PC-9 (cell line): Measurements from ENCODE around the gene PSORS1C1. TPM values are rescaled to one million over a fixed set of nuclear protein-coding genes. Genes with fewer than 3 reads are reported as not detected.

Experiments used
- BruUV-seq: library from RNA; stranded (reverse); fragments of 400-500 nt; replicated peaks from 2 replicates; lab custom pipeline; 2021; lab: Mats Ljungman, UMichigan
- CTCF ChIA-PET: fragments of 300-600 bp; sonication (Branson Sonifier 250); formaldehyde crosslinking; loops from one replicate; lab custom pipeline; 2022; ENCODE audit warnings: antibody characterized with exemption; lab: Charles Lee
- POLR2A ChIA-PET: fragments of 300-600 bp; sonication (Branson Sonifier 250); formaldehyde crosslinking; loops from one replicate; lab custom pipeline; 2022; ENCODE audit warnings: antibody characterized with exemption; ENCODE audit not compliant: unreplicated experiment; lab: Charles Lee
- DNase-seq, 2 experiments: peaks; one replicate each; pipeline versions ENCODE4 v3.0.0 to v3.0.0-alpha.2; 2015 to 2022; ENCODE audit warnings: mixed read lengths in 1 of 2
- H2AFZ ChIP-seq: fragments of 200-600 bp; sonication (generic); 2 replicates; pipeline ENCODE4 v1.8.1; 2017; ENCODE audit warnings: antibody characterized with exemption
- H3F3A ChIP-seq: fragments of 200-600 bp; sonication (generic); 2 replicates; pipeline ENCODE4 v1.8.1; 2017; ENCODE audit warnings: antibody characterized with exemption, mild to moderate bottlenecking, low read depth; ENCODE audit not compliant: insufficient read depth
- H3K27ac ChIP-seq: fragments of 200-600 bp; sonication (generic); 2 replicates; pipeline ENCODE4 v1.6.1; 2016; ENCODE audit warnings: mixed run types
- H3K27me3 ChIP-seq: fragments of 200-600 bp; sonication (generic); 2 replicates; pipeline ENCODE4 v1.6.1; 2016; ENCODE audit warnings: low read depth, mixed run types; ENCODE audit not compliant: insufficient read depth
- H3K36me3 ChIP-seq: fragments of 200-600 bp; sonication (generic); 2 replicates; pipeline ENCODE4 v1.6.1; 2016; ENCODE audit warnings: low read depth, mixed run types
- H3K4me1 ChIP-seq: fragments of 200-600 bp; sonication (generic); replicated peaks from 2 replicates; pipeline ENCODE4 v1.6.1; 2016; ENCODE audit warnings: mixed run types; ENCODE audit not compliant: insufficient read depth
- H3K4me2 ChIP-seq: fragments of 200-600 bp; sonication (generic); 2 replicates; pipeline ENCODE4 v1.6.1; 2017; ENCODE audit warnings: mixed run types
- H3K4me3 ChIP-seq: fragments of 200-600 bp; sonication (generic); 2 replicates; pipeline ENCODE4 v1.6.1; 2016; ENCODE audit warnings: mixed run types
- H3K79me2 ChIP-seq: fragments of 200-600 bp; sonication (generic); 2 replicates; pipeline ENCODE4 v1.6.1; 2017; ENCODE audit warnings: low read depth, mixed run types
- H3K9me2 ChIP-seq: fragments of 200-600 bp; sonication (generic); 2 replicates; pipeline ENCODE4 v1.8.1; 2017; ENCODE audit warnings: mild to moderate bottlenecking; ENCODE audit not compliant: insufficient read depth
- H3K9me3 ChIP-seq: fragments of 200-600 bp; sonication (generic); 2 replicates; pipeline ENCODE4 v1.8.1; 2016; ENCODE audit warnings: low read depth; ENCODE audit not compliant: insufficient read depth
- H4K20me1 ChIP-seq: fragments of 200-600 bp; sonication (generic); 2 replicates; pipeline ENCODE4 v1.8.1; 2017; ENCODE audit not compliant: insufficient read depth
- EZH2 ChIP-seq: fragments of 200-600 bp; sonication (generic); IDR thresholded peaks from 2 replicates; pipeline ENCODE4 v1.8.0; 2017; ENCODE audit warnings: antibody characterized with exemption, low read depth
- intact Hi-C: fragments of 100-400 bp; cut with micrococcal nuclease; formaldehyde crosslinking; loops from one replicate; pipeline ENCODE4 v1.10.0; 2022; ENCODE audit not compliant: unreplicated experiment
- total RNA-seq: library from RNA; stranded (reverse); gene quantifications from 2 replicates; pipeline ENCODE4 v1.2.3, GENCODE V29; 2021
- TF ChIP-seq, protein P1 (sequence below): fragments of 200-600 bp; sonication (generic); conservative IDR thresholded peaks from 2 replicates; pipeline ENCODE4 v1.6.1; 2017; ENCODE audit warnings: mixed run types, antibody characterized with exemption, mild to moderate bottlenecking, moderate library complexity

Gene PSORS1C1
- total RNA-seq, 1 experiment from 2014 or later: 29.2 TPM

DNA sequence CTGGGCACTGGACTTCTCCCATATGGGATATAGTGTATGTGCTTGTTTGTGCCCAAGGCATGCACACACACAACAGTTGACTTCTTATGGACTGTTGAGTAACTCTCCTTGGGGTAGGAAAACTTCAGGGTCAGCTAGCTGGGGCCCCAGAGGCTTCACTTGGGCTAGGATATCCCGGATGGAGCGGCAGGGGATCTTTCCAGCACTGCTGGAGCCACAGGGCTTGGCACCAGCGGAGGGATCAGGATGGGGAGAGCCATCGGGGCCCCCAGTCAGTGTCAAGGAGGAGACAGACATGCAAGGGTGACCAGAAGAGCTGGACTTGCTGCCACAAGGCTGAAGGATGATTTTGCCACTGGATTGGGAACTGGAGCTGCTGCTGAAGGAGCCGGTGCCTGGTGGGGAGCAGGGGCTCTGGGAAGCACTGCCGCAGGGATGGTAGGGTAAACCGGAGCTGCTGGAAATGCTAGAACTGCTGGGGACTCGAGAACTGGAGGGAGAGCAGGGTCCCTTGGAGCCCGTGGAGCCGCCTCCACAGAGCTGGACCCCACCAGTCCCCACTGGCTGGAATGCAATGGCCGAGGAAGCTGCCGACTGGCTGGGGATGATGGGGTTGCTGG lies 1.5 kb downstream of the PSORS1C1 start:
- intact Hi-C loops: no loop called here
- Histone ChIP-seq H4K20me1 (no peaks in the 10 kb centered on the region), H3K79me2 (peaks cover 13% of the 10 kb centered on the region), H3K4me1 (peaks cover 43% of the 10 kb centered on the region), H3K27ac (peak overlapping the region; percentile 95), H3F3A (peaks cover 11% of the 10 kb centered on the region), H3K9me2 (no peaks in the 10 kb centered on the region), H3K4me2 (peak overlapping the region; percentile 86), H3K4me3 (peak overlapping the region; percentile 58; the same call in 1 of the 2 replicates), H3K36me3 (no peaks in the 10 kb centered on the region), H3K27me3 (no peaks in the 10 kb centered on the region), H3K9me3 (no peaks in the 10 kb centered on the region), H2AFZ (no peak overlapping the region)
- TF ChIP-seq EZH2: no peak
- TF ChIP-seq, protein P1, sequence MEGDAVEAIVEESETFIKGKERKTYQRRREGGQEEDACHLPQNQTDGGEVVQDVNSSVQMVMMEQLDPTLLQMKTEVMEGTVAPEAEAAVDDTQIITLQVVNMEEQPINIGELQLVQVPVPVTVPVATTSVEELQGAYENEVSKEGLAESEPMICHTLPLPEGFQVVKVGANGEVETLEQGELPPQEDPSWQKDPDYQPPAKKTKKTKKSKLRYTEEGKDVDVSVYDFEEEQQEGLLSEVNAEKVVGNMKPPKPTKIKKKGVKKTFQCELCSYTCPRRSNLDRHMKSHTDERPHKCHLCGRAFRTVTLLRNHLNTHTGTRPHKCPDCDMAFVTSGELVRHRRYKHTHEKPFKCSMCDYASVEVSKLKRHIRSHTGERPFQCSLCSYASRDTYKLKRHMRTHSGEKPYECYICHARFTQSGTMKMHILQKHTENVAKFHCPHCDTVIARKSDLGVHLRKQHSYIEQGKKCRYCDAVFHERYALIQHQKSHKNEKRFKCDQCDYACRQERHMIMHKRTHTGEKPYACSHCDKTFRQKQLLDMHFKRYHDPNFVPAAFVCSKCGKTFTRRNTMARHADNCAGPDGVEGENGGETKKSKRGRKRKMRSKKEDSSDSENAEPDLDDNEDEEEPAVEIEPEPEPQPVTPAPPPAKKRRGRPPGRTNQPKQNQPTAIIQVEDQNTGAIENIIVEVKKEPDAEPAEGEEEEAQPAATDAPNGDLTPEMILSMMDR: no peak
- TSS peak; percentile 26 for BruUV-seq
- CTCF ChIA-PET: interaction anchor here (0.6 to 3.3 kb wide), 7 partner anchors 10 to 385 kb away, joined by 3 to 45 read pairs (median 4); no protein-coding TSS in a partner anchor
- no peak for DNase-seq
- POLR2A ChIA-PET: interaction anchor here (0.6 to 0.7 kb wide), 3 partner anchors 15 to 73 kb away, joined by 3 to 4 read pairs (median 4); no protein-coding TSS in a partner anchor

DNA sequence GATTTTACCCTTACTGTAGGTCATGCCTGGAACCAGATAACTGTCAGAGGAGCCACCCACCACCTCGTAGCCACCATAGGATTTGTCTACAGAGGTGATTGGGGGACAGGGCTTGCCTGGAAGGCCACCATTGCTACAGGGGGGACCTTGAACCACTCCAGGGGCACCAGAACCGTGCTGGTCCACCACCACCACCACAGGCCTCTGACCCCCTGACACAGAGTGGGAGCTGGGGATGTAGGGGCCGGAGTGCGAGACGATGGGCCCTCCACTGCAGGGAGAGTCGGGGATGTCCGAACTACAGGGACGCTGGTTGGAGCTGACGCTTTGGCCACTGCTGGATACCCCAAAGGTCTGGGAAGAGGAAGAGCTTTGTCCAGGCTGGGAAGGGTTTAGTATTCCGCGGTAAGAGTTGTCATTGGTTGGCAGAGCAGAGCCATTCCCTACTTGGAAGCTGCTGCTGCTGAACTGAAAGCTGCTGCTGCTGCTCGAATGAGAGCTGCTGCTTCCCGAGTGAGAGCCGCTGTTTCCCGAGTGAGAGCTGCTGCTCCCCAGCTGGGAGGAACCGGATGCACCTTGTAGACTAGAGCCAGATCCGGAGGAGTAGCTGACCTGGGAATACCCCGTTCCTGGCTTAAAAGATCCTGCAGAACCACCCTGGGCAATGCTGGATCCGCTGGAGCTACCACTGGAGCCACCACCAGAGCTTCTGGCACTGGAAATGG lies 2.2 kb downstream of the PSORS1C1 start:
- POLR2A ChIA-PET: no interaction called here
- CTCF ChIA-PET: interaction anchor here (1.3 to 3.3 kb wide), 2 partner anchors 15 to 38 kb away, joined by 3 to 20 read pairs; no protein-coding TSS in a partner anchor
- H3K4me2 ChIP-seq: no peak overlapping the region

DNA sequence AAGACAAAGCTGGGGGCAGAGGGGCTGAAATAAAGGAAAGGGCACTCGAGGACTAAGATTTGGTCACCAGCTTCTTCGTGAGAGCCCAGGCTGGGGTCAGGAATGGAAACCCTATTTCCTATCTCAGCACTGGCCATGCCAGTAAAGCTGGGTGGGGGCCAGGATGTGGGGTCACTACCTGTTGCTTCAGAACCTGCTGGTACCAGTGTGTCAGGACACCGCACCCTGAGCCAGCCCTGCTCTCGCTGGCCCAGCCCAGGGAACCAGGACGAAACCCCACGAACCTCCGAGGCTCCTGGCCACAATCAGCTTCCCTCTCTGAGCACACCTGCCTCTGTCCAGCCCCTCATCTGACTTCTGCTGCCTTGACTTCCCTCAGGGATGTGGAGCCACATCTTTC lies 3.6 kb downstream of the PSORS1C1 start:
- Histone ChIP-seq H3K9me3 (no peaks in the 10 kb centered on the region), H3K4me1 (peaks cover 26% of the 10 kb centered on the region), H3K27ac (no peak overlapping the region), H3F3A (peaks cover 11% of the 10 kb centered on the region), H3K36me3 (no peaks in the 10 kb centered on the region), H3K9me2 (no peaks in the 10 kb centered on the region), H3K4me3 (no peak overlapping the region), H4K20me1 (no peaks in the 10 kb centered on the region), H3K4me2 (no peak overlapping the region), H2AFZ (no peak overlapping the region), H3K27me3 (no peaks in the 10 kb centered on the region), H3K79me2 (peaks cover 13% of the 10 kb centered on the region)
- POLR2A ChIA-PET: interaction anchor here (0.5 to 0.8 kb wide), 2 partner anchors 48 to 393 kb away, joined by 3 to 5 read pairs; no protein-coding TSS in a partner anchor
- CTCF ChIA-PET: interaction anchor here (0.5 to 0.7 kb wide), 2 partner anchors 14 to 46 kb away, joined by 7 to 8 read pairs; no protein-coding TSS in a partner anchor
- no peak for DNase-seq
- no TSS peak for BruUV-seq
- TF ChIP-seq, protein P1: no peak
- TF ChIP-seq EZH2: no peak
- intact Hi-C loops: no loop called here

More for the DNA sequence above, 2.2 kb downstream of the PSORS1C1 start:
- BruUV-seq: no TSS peak
- no peak for TF ChIP-seq EZH2
- TF ChIP-seq, protein P1: no peak
- intact Hi-C loops: no loop called here
- H3K27me3 ChIP-seq: no peaks in the 10 kb centered on the region
- DNase-seq: no peak
- no peaks in the 10 kb centered on the region for H4K20me1 ChIP-seq
- H3K27ac ChIP-seq: no peak overlapping the region
- no peaks in the 10 kb centered on the region for H3K9me2 ChIP-seq
- peaks cover 13% of the 10 kb centered on the region for H3K79me2 ChIP-seq
- no peaks in the 10 kb centered on the region for H3K9me3 ChIP-seq
- no peak overlapping the region for H2AFZ ChIP-seq
- peaks cover 11% of the 10 kb centered on the region for H3F3A ChIP-seq
- no peaks in the 10 kb centered on the region for H3K36me3 ChIP-seq
- H3K4me3 ChIP-seq: no peak overlapping the region
- H3K4me1 ChIP-seq: peaks cover 39% of the 10 kb centered on the region
